GM21529 (cell line): Measurements from ENCODE around the gene CCNI2.
A peak's percentile ranks its signal among the peaks of the same experiment; 100 is the strongest.

Source experiments
- ATAC-seq: cut with Tn5 transposase; IDR thresholded peaks from one replicate; pipeline ENCODE4 v1.9.1; 2021; ENCODE audit not compliant: unreplicated experiment

The CCNI2 gene

GRCh38 chr5:132746954-132747615 lies at the start of gene CCNI2:
TSS of gene CCNI2 (plus strand) at chr5:132747426. CDS start at chr5:132747496, 70 bp downstream.
- ATAC-seq, result peak; percentile 36

GRCh38 chr5:132704875-132705274 lies 42.4 kb upstream of the CCNI2 start:
- ATAC-seq, result no peak

DNA sequence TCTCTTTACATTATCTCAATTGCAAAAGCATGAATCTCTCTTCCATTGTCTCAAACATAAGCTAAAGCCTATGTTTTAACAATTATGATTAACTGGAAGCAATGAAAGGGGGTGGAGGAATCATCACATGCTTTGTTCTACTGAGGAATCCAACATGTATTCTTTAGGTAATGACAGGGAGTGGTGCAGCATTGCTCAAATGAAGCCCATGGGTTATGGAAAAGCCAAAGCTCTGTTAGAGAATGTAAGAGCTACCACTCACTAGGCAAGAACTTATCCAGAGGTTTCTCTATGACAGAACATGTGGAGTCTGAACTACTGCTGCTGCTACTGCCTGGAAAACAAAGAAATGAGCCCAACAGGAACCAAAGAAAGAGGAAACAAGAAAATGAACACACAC lies 38.6 kb upstream of the CCNI2 start:
- ATAC-seq, result no peak

- no peak for ATAC-seq
Observed at GRCh38 chr5:132714456-132715307, 32.5 kb upstream of the CCNI2 start.

DNA sequence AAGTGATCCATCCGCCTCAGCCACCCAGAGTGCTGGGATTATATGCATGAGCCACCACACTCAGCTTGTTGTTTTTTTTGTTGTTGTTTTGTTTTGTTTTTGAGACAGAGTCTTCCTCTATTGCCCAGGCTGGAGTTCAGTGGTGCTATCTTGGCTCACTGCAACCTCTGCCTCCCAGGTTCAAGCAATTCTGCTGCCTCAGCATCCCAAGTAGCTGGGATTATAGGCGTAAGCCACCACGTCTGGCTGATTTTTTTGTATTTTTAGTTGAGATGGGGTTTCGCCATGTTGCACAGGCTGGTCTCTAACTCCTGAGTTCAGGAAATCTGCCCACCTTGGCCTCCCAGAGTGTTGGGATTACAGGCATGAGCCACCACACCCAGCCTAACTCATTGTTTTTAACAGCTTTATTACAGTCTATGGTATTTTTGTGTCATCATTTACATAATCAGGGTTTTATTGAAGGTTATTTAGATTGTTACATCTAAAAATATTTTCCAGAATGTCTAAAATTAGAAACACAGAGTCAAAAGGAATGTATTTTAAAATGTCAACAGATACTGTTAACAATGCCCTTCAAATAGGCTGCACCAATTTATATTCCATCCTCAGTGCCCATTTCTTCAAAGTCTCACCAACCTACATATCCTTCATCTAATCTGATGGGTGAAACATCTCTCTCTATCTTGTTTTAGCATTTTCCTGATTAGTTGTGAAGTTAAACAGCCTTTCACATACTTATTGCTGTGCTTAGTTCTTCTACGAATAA lies 28.5 kb upstream of the CCNI2 start:
- no peak for ATAC-seq

DNA sequence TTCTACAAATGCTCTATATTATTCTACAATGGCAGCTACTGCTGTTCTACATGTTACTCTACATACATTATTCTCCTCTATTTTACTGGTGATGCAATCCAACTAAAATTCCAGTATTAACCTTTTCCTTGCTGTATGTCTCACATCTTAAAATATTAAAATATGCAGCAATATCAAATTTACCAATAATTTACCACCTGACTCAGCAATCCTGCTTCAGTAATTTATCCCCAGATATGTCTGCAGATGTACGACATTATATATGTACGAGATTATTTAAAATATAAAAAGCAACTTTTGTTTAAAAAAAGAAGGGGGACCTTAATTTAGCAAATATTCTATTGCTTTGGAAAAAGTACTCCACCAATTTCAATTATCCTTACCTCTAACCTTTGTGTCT lies 21.5 kb upstream of the CCNI2 start:
- ATAC-seq, result no peak

- ATAC-seq, result no peak
Observed at GRCh38 chr5:132729896-132730295, 17.3 kb upstream of the CCNI2 start.

GRCh38 chr5:132733499-132734148 lies 13.6 kb upstream of the CCNI2 start:
- ATAC-seq, result no peak

DNA sequence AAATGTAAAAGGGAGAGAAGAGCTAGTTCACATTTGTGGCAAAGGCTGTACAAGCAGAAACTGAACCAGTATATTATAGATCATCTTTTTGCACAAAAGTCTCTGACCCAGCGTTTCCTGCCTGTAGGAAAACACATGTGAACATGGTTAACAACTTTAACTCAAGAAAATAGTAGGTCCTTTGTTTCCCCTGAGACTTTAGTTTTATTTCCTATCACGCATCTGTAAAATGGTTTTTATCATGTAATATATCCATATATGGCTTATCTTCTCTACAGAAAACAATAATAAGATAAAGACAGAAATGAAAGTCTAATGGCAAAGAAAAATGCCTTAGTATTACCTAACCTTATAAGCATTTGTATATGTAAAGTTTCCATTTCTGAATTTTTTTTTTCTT lies 12.5 kb upstream of the CCNI2 start:
- ATAC-seq, result no peak

DNA sequence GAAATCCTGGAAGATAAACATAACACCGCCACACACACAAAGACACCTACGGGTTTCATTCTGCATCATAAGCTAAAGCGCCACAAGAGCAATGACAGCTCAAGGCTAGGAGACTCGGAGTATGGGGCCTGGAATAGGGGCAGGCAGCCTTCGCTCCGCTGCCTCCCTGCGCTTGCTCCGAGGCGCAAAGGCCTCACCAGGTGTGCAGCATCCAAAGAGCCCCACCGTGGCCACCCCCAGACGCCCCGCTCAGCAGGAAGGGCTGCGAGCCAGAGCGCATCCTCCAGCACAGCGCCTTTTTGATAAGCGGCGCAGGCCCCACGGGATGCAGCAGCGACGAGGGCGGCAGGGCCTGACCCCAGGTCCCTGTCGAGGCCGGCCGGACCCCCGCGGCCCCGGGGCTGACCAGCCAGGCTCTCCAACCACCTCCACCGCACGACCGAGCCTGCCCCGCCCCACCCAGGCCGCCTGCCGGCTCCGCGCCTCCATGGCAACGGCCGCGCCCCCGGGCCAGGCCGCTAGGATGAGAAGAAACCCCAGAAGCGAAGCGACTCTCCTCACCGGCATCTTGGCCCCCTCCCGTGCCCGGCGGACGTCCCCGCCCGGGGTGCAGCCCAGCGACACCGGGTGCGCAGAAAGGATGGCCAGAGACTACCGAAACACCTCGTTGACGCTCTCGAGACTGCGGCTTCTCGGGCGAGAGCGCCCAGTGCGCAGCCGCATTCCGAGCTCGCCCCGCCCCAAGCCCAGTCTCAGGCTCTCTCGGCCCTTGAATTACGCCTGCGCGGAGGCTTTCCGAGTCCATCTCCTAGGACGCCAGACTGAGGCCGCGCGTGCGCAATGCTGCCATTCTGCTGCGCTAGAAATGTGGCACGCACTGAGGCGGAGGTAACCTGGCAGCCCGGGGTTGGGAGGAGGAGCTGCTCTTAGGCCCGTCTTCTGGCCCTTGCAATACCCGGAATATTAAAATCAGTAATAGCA lies 10.1 kb upstream of the CCNI2 start, which contains the start of gene KIF3A:
Gene KIF3A (minus strand): TSS at position 694 of the 981 bp plus-strand sequence. CDS start 127 bp downstream, at position 567.
- peak; percentile 91 for ATAC-seq

DNA sequence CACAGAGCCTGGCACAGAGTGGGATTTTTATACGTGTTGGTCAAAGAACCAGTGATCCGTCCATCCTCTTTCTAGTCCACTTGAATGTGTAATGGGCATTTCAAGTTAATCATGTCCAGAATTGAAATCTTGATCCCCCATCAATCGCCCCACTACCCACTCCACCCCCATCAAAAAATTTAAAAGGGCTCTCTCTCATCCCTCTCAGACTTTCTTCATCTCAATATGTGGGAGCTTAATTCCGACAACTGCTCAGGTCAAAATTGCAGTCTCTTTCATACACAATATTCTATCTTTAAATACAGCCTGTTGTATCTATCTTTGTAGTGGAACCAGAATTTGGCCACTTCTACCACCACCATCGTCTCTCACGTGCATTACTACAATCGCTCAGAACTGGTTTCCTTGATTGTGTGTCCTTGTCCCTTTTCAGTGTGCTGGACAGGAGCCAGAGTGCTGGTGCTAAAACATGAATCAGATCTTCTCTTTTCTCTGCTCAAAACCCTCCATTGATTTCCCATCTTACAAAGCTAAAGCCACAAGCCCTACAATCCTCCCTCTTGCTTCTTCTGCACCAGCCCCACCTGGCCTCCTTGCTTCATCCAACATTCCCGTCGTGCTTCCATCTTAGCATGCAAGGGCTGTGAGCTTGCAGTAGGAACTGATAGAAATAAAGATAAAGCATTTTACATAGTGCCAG lies 9.1 kb upstream of the CCNI2 start:
- no peak for ATAC-seq

DNA sequence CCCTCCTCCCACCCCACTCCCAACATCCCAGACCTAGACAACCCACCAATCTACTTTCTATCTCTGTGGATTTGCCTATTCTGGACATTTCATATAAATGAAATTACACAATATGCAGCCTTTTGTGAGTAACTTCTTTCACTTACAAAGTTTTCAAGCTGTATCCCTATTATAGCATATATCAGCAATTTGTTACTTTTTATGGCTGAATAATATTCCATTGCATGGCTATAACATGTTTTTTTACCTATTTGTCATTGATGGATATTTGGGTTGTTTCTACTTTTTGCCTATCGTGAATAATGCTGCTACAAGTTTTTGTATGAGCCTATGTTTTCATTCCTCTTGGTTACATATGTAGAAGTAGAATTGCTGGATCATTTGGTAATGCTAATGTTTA lies 8.0 kb upstream of the CCNI2 start:
- ATAC-seq, result no peak

DNA sequence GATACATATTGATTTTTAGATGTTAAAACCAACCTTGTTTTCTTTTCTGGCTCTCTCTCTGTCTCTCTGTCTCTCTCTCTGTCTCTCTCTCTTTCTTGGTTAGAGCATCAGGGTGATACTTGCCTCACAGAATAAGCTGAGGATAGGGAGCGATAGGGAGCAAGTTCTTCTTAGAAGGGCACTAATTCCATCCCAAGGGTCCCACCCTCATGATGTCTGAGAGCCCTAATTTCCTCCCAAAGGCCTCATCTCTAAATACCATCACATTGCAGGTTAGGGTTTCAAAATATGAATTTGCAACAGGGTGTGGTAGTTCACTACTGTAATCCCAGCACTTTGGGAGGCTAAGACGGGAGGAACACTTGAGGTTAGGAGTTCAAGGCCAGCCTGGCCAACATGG lies 5.1 kb upstream of the CCNI2 start:
- no peak for ATAC-seq

GRCh38 chr5:132742626-132743025 lies 4.6 kb upstream of the CCNI2 start:
- no peak for ATAC-seq

DNA sequence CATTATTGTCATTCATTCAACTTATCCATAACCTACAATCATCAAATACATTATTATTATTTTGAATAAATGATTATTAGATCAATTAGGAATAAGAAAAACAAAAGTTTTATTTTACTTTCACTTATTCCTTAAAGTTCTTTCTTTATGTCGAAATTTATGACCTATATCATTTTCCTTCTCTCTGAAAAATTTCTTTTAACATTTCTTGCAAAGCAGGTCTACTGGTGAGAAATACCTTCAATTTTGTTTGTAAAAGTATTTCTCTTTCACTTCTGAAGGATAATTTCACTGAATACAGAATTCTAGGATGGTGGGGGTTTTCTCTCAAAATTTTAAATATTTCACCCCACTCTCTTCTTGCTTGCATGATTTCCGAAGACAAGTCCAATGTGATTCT lies 2.6 kb upstream of the CCNI2 start:
- no peak for ATAC-seq

GRCh38 chr5:132746592-132746953 lies 653 bp upstream of the CCNI2 start:
- no peak for ATAC-seq

GRCh38 chr5:132747616-132748440 lies 602 bp downstream of the CCNI2 start:
- peak; percentile 17 for ATAC-seq

GRCh38 chr5:132748522-132749000 lies 1.3 kb downstream of the CCNI2 start:
- no peak for ATAC-seq
